Measurements from ENCODE around the gene PHC2. TPM values are rescaled to one million over a fixed set of nuclear protein-coding genes. Genes with fewer than 3 reads are reported as not detected.

Gene PHC2
- total and polyA plus RNA-seq, 2 of the 13 experiments (the other 11 are each of a cell fraction or from before 2014, with no cell fraction given), result 52.5 to 84.9 TPM

DNA sequence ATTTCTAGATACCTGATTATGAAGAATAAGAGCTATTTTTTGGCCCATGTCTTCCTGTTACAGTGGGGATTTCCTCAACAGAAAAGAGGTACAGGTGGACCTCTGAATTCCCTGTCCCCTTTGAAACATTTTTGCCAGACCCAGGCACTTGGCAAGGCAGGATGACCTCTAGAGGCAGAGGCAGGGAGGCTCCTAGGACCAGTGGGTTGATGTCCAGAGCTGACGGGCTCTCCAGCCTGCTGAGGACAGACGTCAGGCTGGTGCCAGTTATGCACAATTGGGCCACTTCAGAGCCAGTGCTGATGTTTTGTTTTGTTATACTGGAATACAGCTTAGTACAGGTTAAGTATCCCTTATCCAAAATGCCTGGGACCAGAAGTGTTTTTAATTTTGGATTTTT is 91.5 kb downstream of the PHC2 start:
- H3K36me3 ChIP-seq (replicated peaks in 1 of 2; ENCODE audit: control insufficient read depth in 1 of 2, insufficient read depth in 2 of 2, low read length in 2 of 2), result peaks cover 5 to 15% of the 10 kb centered on the region in 2 experiments; a peak in 4 of 5 replicates
- H3K4me2 ChIP-seq (ENCODE audit: low read depth, low read length), result peak overlapping the region; percentile 49
- ChIA-PET POLR2A (interaction anchor here (1.4 to 5.4 kb wide), 5 partner anchors 8 to 212 kb away, joined by 3 to 29 read pairs (median 5); no protein-coding TSS in a partner anchor), CTCF (ENCODE audit: low intra/inter-chr PET ratio, low total read pairs) (no interaction called here)
- in situ Hi-C loops (cut with HindIII; ENCODE audit: extremely low pct_ligation_motif_present, low pct_unique_long_range_greater_than_20kb), result no loop called here
- H2AFZ ChIP-seq (ENCODE audit: low read length), result no peak overlapping the region
- H3K9me3 ChIP-seq (ENCODE audit: low read length), result no peaks in the 10 kb centered on the region
- peak overlapping the region; percentile 49 for H3K27ac ChIP-seq (ENCODE audit: extremely low read length, insufficient read depth, low read length)
- H4K20me1 ChIP-seq (ENCODE audit: insufficient read depth, low read length), result peaks cover 70% of the 10 kb centered on the region
- FAIRE-seq (no peak), DNase-seq (ENCODE audit: low spot score) (no peak), ATAC-seq (0 out of 3 replicates have a peak, but pooled peaks have one; percentile 8)
- peaks cover 87% of the 10 kb centered on the region for H3K79me2 ChIP-seq (ENCODE audit: insufficient read depth, low read length)
- no peaks in the 10 kb centered on the region for H3K27me3 ChIP-seq (ENCODE audit: control insufficient read depth in 1 of 2, insufficient read depth in 2 of 2, low read length in 2 of 2)
- BruUV-seq (replicated peaks), result no TSS peak
- intact Hi-C loops (cut with micrococcal nuclease; ENCODE audit: unreplicated experiment), result no loop called here
- 60% methylated on average over 1 of the region's 2 CpGs for WGBS (ENCODE audit: low lambda C conversion rate)
- peaks cover 98% of the 10 kb centered on the region for H3K4me1 ChIP-seq (ENCODE audit: insufficient read depth, low read length)
- H3K4me3 ChIP-seq (replicated peaks in 1 of 3; ENCODE audit: insufficient read depth in 1 of 3, low read depth in 2 of 3, low read length in 3 of 3), result peak overlapping the region in 1 of 3 experiments; percentile 32; a peak in 2 of 6 replicates
- H3K9ac ChIP-seq (ENCODE audit: insufficient read depth, low read depth, low read length), result peak overlapping the region; percentile 38
- TF ChIP-seq MEF2D (CRISPR knock-in tag; IDR thresholded peaks at IDR 0.05), result 0 out of 2 replicates have a peak, but pooled peaks have one; percentile 25
- TF ChIP-seq, protein P1, sequence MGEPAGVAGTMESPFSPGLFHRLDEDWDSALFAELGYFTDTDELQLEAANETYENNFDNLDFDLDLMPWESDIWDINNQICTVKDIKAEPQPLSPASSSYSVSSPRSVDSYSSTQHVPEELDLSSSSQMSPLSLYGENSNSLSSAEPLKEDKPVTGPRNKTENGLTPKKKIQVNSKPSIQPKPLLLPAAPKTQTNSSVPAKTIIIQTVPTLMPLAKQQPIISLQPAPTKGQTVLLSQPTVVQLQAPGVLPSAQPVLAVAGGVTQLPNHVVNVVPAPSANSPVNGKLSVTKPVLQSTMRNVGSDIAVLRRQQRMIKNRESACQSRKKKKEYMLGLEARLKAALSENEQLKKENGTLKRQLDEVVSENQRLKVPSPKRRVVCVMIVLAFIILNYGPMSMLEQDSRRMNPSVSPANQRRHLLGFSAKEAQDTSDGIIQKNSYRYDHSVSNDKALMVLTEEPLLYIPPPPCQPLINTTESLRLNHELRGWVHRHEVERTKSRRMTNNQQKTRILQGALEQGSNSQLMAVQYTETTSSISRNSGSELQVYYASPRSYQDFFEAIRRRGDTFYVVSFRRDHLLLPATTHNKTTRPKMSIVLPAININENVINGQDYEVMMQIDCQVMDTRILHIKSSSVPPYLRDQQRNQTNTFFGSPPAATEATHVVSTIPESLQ (CRISPR knock-in tag; conservative IDR thresholded peaks at IDR 0.05), result no peak
- peak; percentile 43 for TF ChIP-seq CTCF (CRISPR knock-in tag; IDR thresholded peaks at IDR 0.05)
- TF ChIP-seq ZNF431 (CRISPR knock-in tag; IDR thresholded peaks at IDR 0.05; ENCODE audit: borderline replicate concordance, low read depth), result no peak
- no peak for TF ChIP-seq SYNCRIP (IDR thresholded peaks at IDR 0.05; ENCODE audit: insufficient read depth, low read depth, low read length)
- peak; percentile 47; the same call in 1 of the 2 replicates for TF ChIP-seq POLR2G (IDR thresholded peaks at IDR 0.05; ENCODE audit: low read depth, low read length)
- no peak for TF ChIP-seq HNF4G (IDR thresholded peaks at IDR 0.05; ENCODE audit: borderline replicate concordance, low read depth, low read length)
- TF ChIP-seq HNF4G (CRISPR knock-in tag; IDR thresholded peaks at IDR 0.05; ENCODE audit: borderline replicate concordance, low read depth), result no peak
- no peak for TF ChIP-seq HMG20A (CRISPR knock-in tag; IDR thresholded peaks at IDR 0.05; ENCODE audit: borderline replicate concordance)
- no peak for TF ChIP-seq ZNF317 (CRISPR knock-in tag; IDR thresholded peaks at IDR 0.05)
- TF ChIP-seq XRCC5 (optimal IDR thresholded peaks at IDR 0.05; ENCODE audit: low read length), result peak; percentile 23
- TF ChIP-seq ZNF318 (CRISPR knock-in tag; IDR thresholded peaks at IDR 0.05), result no peak
- TF ChIP-seq KLF13 (CRISPR knock-in tag; IDR thresholded peaks at IDR 0.05), result no peak

All from HepG2 (cell line).